ENCODE measurements around the gene DNAJC17. TPM values are rescaled to one million over a fixed set of nuclear protein-coding genes. Genes with fewer than 3 reads are reported as not detected.

DNAJC17 gene
- polyA plus RNA-seq, 4 donors, result 34.2 to 40.4 (median 35.9) TPM

- no peak for DNase-seq (ENCODE audit: low read depth in 4 of 4, low spot score in 3 of 4)
Measured at GRCh38 chr15:40746916-40747418, 60.3 kb downstream of the DNAJC17 start.

GRCh38 chr15:40744815-40745152 lies 62.5 kb downstream of the DNAJC17 start:
- no peak for DNase-seq (ENCODE audit: low read depth in 4 of 4, low spot score in 3 of 4)

- no peak for DNase-seq (ENCODE audit: low read depth in 4 of 4, low spot score in 3 of 4)
Measured at GRCh38 chr15:40743921-40744814, 63.1 kb downstream of the DNAJC17 start.

GRCh38 chr15:40743485-40743901 lies 63.8 kb downstream of the DNAJC17 start:
- no peak for DNase-seq (ENCODE audit: low read depth in 4 of 4, low spot score in 3 of 4)

GRCh38 chr15:40739854-40740253 lies 67.4 kb downstream of the DNAJC17 start:
- no peak for DNase-seq (ENCODE audit: low read depth in 4 of 4, low spot score in 3 of 4)

GRCh38 chr15:40739047-40739446 lies 68.2 kb downstream of the DNAJC17 start:
- DNase-seq (ENCODE audit: low read depth in 4 of 4, low spot score in 3 of 4), result no peak

GRCh38 chr15:40737048-40737447 lies 70.2 kb downstream of the DNAJC17 start:
- no peak for DNase-seq (ENCODE audit: low read depth in 4 of 4, low spot score in 3 of 4)

GRCh38 chr15:40736575-40736974 lies 70.7 kb downstream of the DNAJC17 start:
- no peak for DNase-seq (ENCODE audit: low read depth in 4 of 4, low spot score in 3 of 4)

- no peak for DNase-seq (ENCODE audit: low read depth in 4 of 4, low spot score in 3 of 4)
Measured at GRCh38 chr15:40731034-40731433, 76.2 kb downstream of the DNAJC17 start.

- DNase-seq (ENCODE audit: low read depth in 4 of 4, low spot score in 3 of 4), result no peak
Measured at GRCh38 chr15:40723919-40724318, 83.4 kb downstream of the DNAJC17 start.

- DNase-seq (ENCODE audit: low read depth in 4 of 4, low spot score in 3 of 4), result no peak
Measured at GRCh38 chr15:40722934-40723333, 84.3 kb downstream of the DNAJC17 start.

GRCh38 chr15:40722354-40722753 lies 84.9 kb downstream of the DNAJC17 start:
- DNase-seq (ENCODE audit: low read depth in 4 of 4, low spot score in 3 of 4), result no peak

GRCh38 chr15:40721701-40722100 lies 85.6 kb downstream of the DNAJC17 start:
- no peak for DNase-seq (ENCODE audit: low read depth in 4 of 4, low spot score in 3 of 4)

- no peak for DNase-seq (ENCODE audit: low read depth in 4 of 4, low spot score in 3 of 4)
Measured at GRCh38 chr15:40716165-40716564, 91.1 kb downstream of the DNAJC17 start.

Other genes starting within 250 kb of the DNAJC17 start
- gene CCDC32, start 242.4 kb downstream of the DNAJC17 start, polyA plus RNA-seq (ENCODE audit: insufficient read length in 4 of 4), result 10 to 100 TPM; 25.9 to 30.1 (median 27.7) TPM
- 10 to 100 TPM; 11.1 to 14.4 (median 12.6) TPM for gene RPUSD2, start 238.2 kb downstream of the DNAJC17 start, polyA plus RNA-seq (ENCODE audit: insufficient read length in 4 of 4)
- gene KNL1, start 213.2 kb downstream of the DNAJC17 start, polyA plus RNA-seq (ENCODE audit: insufficient read length in 4 of 4), result 10 to 100 TPM; 18.2 to 22.7 (median 20.2) TPM
- 10 to 100 TPM; 10.8 to 14.0 (median 12.7) TPM for gene RAD51, start 112.3 kb downstream of the DNAJC17 start, polyA plus RNA-seq (ENCODE audit: insufficient read length in 4 of 4)
- gene RMDN3, start 52.2 kb downstream of the DNAJC17 start, polyA plus RNA-seq (ENCODE audit: insufficient read length in 4 of 4), result 10 to 100 TPM; 38.9 to 43.9 (median 39.2) TPM
- gene GCHFR, start 43.4 kb downstream of the DNAJC17 start, polyA plus RNA-seq (ENCODE audit: insufficient read length in 4 of 4), result 10 to 100 TPM; 33.4 to 59.2 (median 36.9) TPM
- 1 to 10 TPM; 2.0 to 2.8 (median 2.2) TPM for gene C15orf62, start 37.5 kb downstream of the DNAJC17 start, polyA plus RNA-seq (ENCODE audit: insufficient read length in 4 of 4)
- gene ZFYVE19, start 384 bp downstream of the DNAJC17 start, polyA plus RNA-seq (ENCODE audit: insufficient read length in 4 of 4), result 10 to 100 TPM; 25.4 to 28.4 (median 28.0) TPM
- gene PPP1R14D, start 21.2 kb upstream of the DNAJC17 start, polyA plus RNA-seq (ENCODE audit: insufficient read length in 4 of 4), result under 1 TPM; 0.46 to 0.61 (median 0.52) TPM
- gene SPINT1, start 36.6 kb upstream of the DNAJC17 start, polyA plus RNA-seq (ENCODE audit: insufficient read length in 4 of 4), result 10 to 100 TPM; 61.5 to 79.5 (median 71.2) TPM
- 1 to 10 TPM; 1.8 to 2.6 (median 2.1) TPM for gene RHOV, start 66.8 kb upstream of the DNAJC17 start, polyA plus RNA-seq (ENCODE audit: insufficient read length in 4 of 4)
- 10 to 100 TPM; 15.3 to 19.7 (median 16.8) TPM for gene VPS18, start 87.0 kb upstream of the DNAJC17 start, polyA plus RNA-seq (ENCODE audit: insufficient read length in 4 of 4)
- 1 to 10 TPM; 6.9 to 10.0 (median 9.2) TPM for gene DLL4, start 121.9 kb upstream of the DNAJC17 start, polyA plus RNA-seq (ENCODE audit: insufficient read length in 4 of 4)
- 1 to 10 TPM; 3.2 to 4.4 (median 3.9) TPM for gene CHAC1, start 146.0 kb upstream of the DNAJC17 start, polyA plus RNA-seq (ENCODE audit: insufficient read length in 4 of 4)

Data from right renal pelvis (tissue), 4 donors.